HEK293 (cell line): ENCODE measurements around the gene ZNF438.

Source experiments
- CTCF ChIA-PET: fragments of 350-600 bp; formaldehyde crosslinking; extraction: SDS; loops from one replicate; lab custom pipeline; 2021; ENCODE audit warnings: antibody characterized with exemption; lab: Yijun Ruan, JAX
- POLR2A ChIA-PET: fragments of 300-600 bp; formaldehyde crosslinking; extraction: SDS; loops from one replicate; lab custom pipeline; 2020; ENCODE audit warnings: antibody characterized with exemption, inconsistent platforms; lab: Yijun Ruan, JAX
- H3K27ac ChIP-seq: fragments of 200-500 bp; sonication (Bioruptor generic); 2 replicates; pipeline ENCODE4 v1.5.1; 2014; ENCODE audit warnings: low read depth, low read length, control low read depth, inconsistent platforms; ENCODE audit errors: extremely low read depth
- H3K36me3 ChIP-seq, 2 experiments: fragments of 200-500 bp in 1 of 2; sonication (Bioruptor generic) in 1 of 2; 1 replicate in 1 of 2; 2 replicates in 1 of 2; pipeline ENCODE4 v1.5.1; 2014 to 2017; ENCODE audit warnings: inconsistent platforms in 2 of 2, low read length in 2 of 2; ENCODE audit not compliant: control insufficient read depth in 2 of 2, insufficient read depth in 1 of 2
- H3K4me1 ChIP-seq: fragments of 200-500 bp; sonication (Bioruptor generic); 2 replicates; pipeline ENCODE4 v1.5.1; 2014; ENCODE audit warnings: mild to moderate bottlenecking, low read length, inconsistent platforms; ENCODE audit not compliant: control insufficient read depth, insufficient read depth
- H3K4me3 ChIP-seq: 2 replicates; pipeline ENCODE4 v1.5.1; 2011; ENCODE audit warnings: low read depth, mild to moderate bottlenecking, control low read depth, low read length, moderate library complexity
- H3K9me3 ChIP-seq: fragments of 200-500 bp; sonication (Bioruptor generic); 2 replicates; pipeline ENCODE4 v1.5.1; 2014; ENCODE audit warnings: low read depth, low read length, inconsistent platforms; ENCODE audit not compliant: control insufficient read depth, insufficient read depth
- EGR2 ChIP-seq: fragments of 450-650 bp; formaldehyde crosslinking; IDR thresholded peaks from 2 replicates; pipeline ENCODE4 v1.5.1; 2016; ENCODE audit warnings: low read depth, missing biosample characterization, missing genetic modification characterization
- MYNN ChIP-seq: fragments of 450-650 bp; formaldehyde crosslinking; IDR thresholded peaks from 2 replicates; pipeline ENCODE4 v1.5.1; 2016; ENCODE audit warnings: missing biosample characterization, missing genetic modification characterization, borderline replicate concordance
- TSHZ1 ChIP-seq: fragments of 450-650 bp; formaldehyde crosslinking; IDR thresholded peaks from 2 replicates; pipeline ENCODE4 v1.5.1; 2016; ENCODE audit warnings: missing biosample characterization, missing genetic modification characterization, borderline replicate concordance
- ZFHX2 ChIP-seq: fragments of 450-650 bp; formaldehyde crosslinking; conservative IDR thresholded peaks from 2 replicates; pipeline ENCODE4 v1.5.1; 2016; ENCODE audit warnings: missing biosample characterization, missing genetic modification characterization
- ZNF132 ChIP-seq: fragments of 450-650 bp; formaldehyde crosslinking; IDR thresholded peaks from 2 replicates; pipeline ENCODE4 v1.5.1; 2017; ENCODE audit warnings: missing biosample characterization, missing genetic modification characterization, borderline replicate concordance
- ZNF175 ChIP-seq: fragments of 450-650 bp; formaldehyde crosslinking; IDR thresholded peaks from 2 replicates; pipeline ENCODE4 v1.5.1; 2016; ENCODE audit warnings: missing biosample characterization, missing genetic modification characterization
- ZNF239 ChIP-seq: fragments of 450-650 bp; formaldehyde crosslinking; IDR thresholded peaks from 2 replicates; pipeline ENCODE4 v1.5.1; 2016; ENCODE audit warnings: missing biosample characterization, missing genetic modification characterization
- ZNF391 ChIP-seq: fragments of 450-650 bp; formaldehyde crosslinking; IDR thresholded peaks from 2 replicates; pipeline ENCODE4 v1.5.1; 2016; ENCODE audit warnings: low read depth, missing biosample characterization, missing genetic modification characterization, borderline replicate concordance
- ZNF518A ChIP-seq: fragments of 450-650 bp; formaldehyde crosslinking; conservative IDR thresholded peaks from 2 replicates; pipeline ENCODE4 v1.5.1; 2016; ENCODE audit warnings: low read depth, missing biosample characterization, missing genetic modification characterization
- ZNF549 ChIP-seq: fragments of 450-650 bp; IDR thresholded peaks from 2 replicates; pipeline ENCODE4 v1.5.1; 2018; ENCODE audit warnings: missing biosample characterization, missing genetic modification characterization, mild to moderate bottlenecking, inconsistent platforms, moderate library complexity
- ZNF645 ChIP-seq: fragments of 450-650 bp; formaldehyde crosslinking; IDR thresholded peaks from 2 replicates; pipeline ENCODE4; 2016; ENCODE audit warnings: missing biosample characterization, missing genetic modification characterization
- ZNF792 ChIP-seq: fragments of 450-650 bp; formaldehyde crosslinking; IDR thresholded peaks from 2 replicates; pipeline ENCODE4 v1.5.1; 2016; ENCODE audit warnings: missing biosample characterization, missing genetic modification characterization
- ZSCAN4 ChIP-seq: fragments of 450-650 bp; formaldehyde crosslinking; IDR thresholded peaks from 2 replicates; pipeline ENCODE4 v1.5.1; 2017; ENCODE audit warnings: missing biosample characterization, missing genetic modification characterization

Gene ZNF438

GRCh38 chr10:30999070-30999712 is 32.5 kb downstream of the ZNF438 start:
- no peaks in the 10 kb centered on the region for H3K36me3 ChIP-seq
- no peaks in the 10 kb centered on the region for H3K4me1 ChIP-seq
- no peak overlapping the region for H3K4me3 ChIP-seq
- no peak overlapping the region for H3K27ac ChIP-seq
- H3K9me3 ChIP-seq = no peaks in the 10 kb centered on the region
- POLR2A ChIA-PET = interaction anchor here (0.6 kb wide), 2 partner anchors 55 to 191 kb away, joined by 3 read pairs; no protein-coding TSS in a partner anchor
- TF ChIP-seq ZSCAN4 (tag by site-specific recombination) (no peak), ZNF132 (tag by site-specific recombination) (no peak), ZNF518A (no peak), ZNF175 (tag by site-specific recombination) (no peak), ZNF391 (no peak), ZNF792 (tag by site-specific recombination) (no peak), EGR2 (tag by site-specific recombination) (no peak), ZNF645 (tag by site-specific recombination) (no peak), MYNN (tag by site-specific recombination) (no peak), ZNF549 (tag by site-specific recombination) (no peak), ZNF239 (tag by site-specific recombination) (no peak), TSHZ1 (no peak), ZFHX2 (no peak)
- CTCF ChIA-PET = interaction anchor here (0.9 kb wide), 1 partner anchor 32 kb away, joined by 3 read pairs; no protein-coding TSS in a partner anchor
